ENCODE data around the gene PPP1R17. TPM values are rescaled to one million over a fixed set of nuclear protein-coding genes. Genes with fewer than 3 reads are reported as not detected.

The PPP1R17 gene
- total and polyA plus RNA-seq, 12 donors, result not detected

GRCh38 chr7:31707089-31707488 is 20.1 kb downstream of the PPP1R17 start:
- intact Hi-C loops (cut with DNase I), result no loop called here
- no peak for DNase-seq
- no peak for ATAC-seq
- Histone ChIP-seq H3K4me3 (no peak overlapping the region), H3K27me3 (peaks cover 0 to 3% (median 0%) of the 10 kb centered on the region in 7 donors), H3K27ac (no peak overlapping the region), H3K36me3 (no peaks in the 10 kb centered on the region), H3K4me1 (no peaks in the 10 kb centered on the region), H3K9me3 (no peaks in the 10 kb centered on the region)
- 52 to 56% methylated on average over 5 of the region's 5 CpGs for WGBS, 2 donors
- TF ChIP-seq CTCF (IDR thresholded peaks at IDR 0.05), result no peak

- Histone ChIP-seq H3K9me3 (peaks cover 0 to 9% (median 0%) of the 10 kb centered on the region in 11 donors), H3K4me1 (no peaks in the 10 kb centered on the region)
Measured at GRCh38 chr7:31710171-31710570, 23.2 kb downstream of the PPP1R17 start.

GRCh38 chr7:31716355-31716754 is 29.3 kb downstream of the PPP1R17 start:
- intact Hi-C loops (cut with DNase I), result no loop called here

More at GRCh38 chr7:31710171-31710570, 23.2 kb downstream of the PPP1R17 start:
- intact Hi-C loops (cut with DNase I), result no loop called here
- H3K27me3 ChIP-seq, result peaks cover 0 to 3% (median 0%) of the 10 kb centered on the region in 7 donors
- H3K36me3 ChIP-seq, result no peaks in the 10 kb centered on the region
- TF ChIP-seq CTCF (IDR thresholded peaks at IDR 0.05), result no peak
- no peak overlapping the region for H3K27ac ChIP-seq
- DNase-seq (no peak), ATAC-seq (no peak)
- H3K4me3 ChIP-seq, result no peak overlapping the region
- WGBS, 2 donors, result 73 to 78% methylated on average over 1 of the region's 1 CpG

GRCh38 chr7:31720366-31720765 is 33.4 kb downstream of the PPP1R17 start:
- intact Hi-C loops (cut with DNase I), result no loop called here
- Histone ChIP-seq H3K4me1 (no peaks in the 10 kb centered on the region), H3K36me3 (no peaks in the 10 kb centered on the region), H3K27ac (no peak overlapping the region), H3K27me3 (no peaks in the 10 kb centered on the region), H3K9me3 (no peaks in the 10 kb centered on the region), H3K4me3 (no peak overlapping the region)
- ATAC-seq, result no peak
- TF ChIP-seq CTCF (IDR thresholded peaks at IDR 0.05), result no peak
- DNase-seq, result no peak
- WGBS, 2 donors, result 82% methylated on average over 8 of the region's 8 CpGs

More at GRCh38 chr7:31716355-31716754, 29.3 kb downstream of the PPP1R17 start:
- Histone ChIP-seq H3K4me1 (no peaks in the 10 kb centered on the region), H3K36me3 (no peaks in the 10 kb centered on the region), H3K27me3 (peaks cover 0 to 3% (median 0%) of the 10 kb centered on the region in 7 donors), H3K9me3 (peaks cover 0 to 9% (median 0%) of the 10 kb centered on the region in 11 donors), H3K4me3 (no peak overlapping the region), H3K27ac (no peak overlapping the region)
- no peak for ATAC-seq
- no peak for DNase-seq
- WGBS, 2 donors, result 59 to 68% methylated on average over 1 of the region's 1 CpG
- TF ChIP-seq CTCF (IDR thresholded peaks at IDR 0.05), result no peak
